GM21423 (cell line): ENCODE data around the gene PTPN6.

Experiments used
- ATAC-seq: cut with Tn5 transposase; IDR thresholded peaks from one replicate; pipeline ENCODE4 v1.9.1; 2021; ENCODE audit warnings: mild to moderate bottlenecking, moderate library complexity; ENCODE audit not compliant: unreplicated experiment

The PTPN6 gene

GRCh38 chr12:7001921-7002591 is 50.9 kb downstream of the PTPN6 start:
- ATAC-seq, result no peak

- ATAC-seq, result no peak
Measured at GRCh38 chr12:7004287-7004803, 53.2 kb downstream of the PTPN6 start.

GRCh38 chr12:7004840-7005239 is 53.7 kb downstream of the PTPN6 start:
- ATAC-seq, result no peak

- ATAC-seq, result no peak
Measured at GRCh38 chr12:7005311-7005710, 54.2 kb downstream of the PTPN6 start.

- no peak for ATAC-seq
Measured at GRCh38 chr12:7006639-7007038, 55.5 kb downstream of the PTPN6 start.

- ATAC-seq, result no peak
Measured at GRCh38 chr12:7008864-7009263, 57.7 kb downstream of the PTPN6 start.

- ATAC-seq, result no peak
Measured at GRCh38 chr12:7009512-7009911, 58.4 kb downstream of the PTPN6 start.
